ENCODE data around the gene TRIAP1. TPM values are rescaled to one million over a fixed set of nuclear protein-coding genes. Genes with fewer than 3 reads are reported as not detected.
A peak's percentile ranks its signal among the peaks of the same experiment; 100 is the strongest.

Gene TRIAP1
- total and polyA plus RNA-seq, 4 donors, result 9.6 to 32.9 (median 22.8) TPM

- Histone ChIP-seq H3K9me3 (ENCODE audit: control insufficient read depth in 4 of 4, insufficient read depth in 3 of 4, low read length in 3 of 4) (no peaks in the 10 kb centered on the region), H3K36me3 (ENCODE audit: control insufficient read depth in 4 of 4, insufficient read depth in 4 of 4, low read length in 4 of 4) (no peaks in the 10 kb centered on the region), H3K9ac (ENCODE audit: insufficient read depth in 1 of 2, low read length in 2 of 2) (no peak overlapping the region), H3K27ac (ENCODE audit: low read depth in 1 of 2, low read length in 1 of 2) (no peak overlapping the region), H3K4me1 (ENCODE audit: control insufficient read depth in 5 of 5, insufficient read depth in 5 of 5, low read length in 5 of 5) (peaks cover 0 to 6% (median 0%) of the 10 kb centered on the region in 5 donors), H3K27me3 (ENCODE audit: control insufficient read depth in 3 of 3, insufficient read depth in 3 of 3, low read length in 2 of 3) (no peaks in the 10 kb centered on the region), H3K4me3 (no peak overlapping the region)
- ATAC-seq (ENCODE audit: insufficient read depth, low FRiP score) (no peak), DNase-seq (no peak)
- 78 to 83% methylated on average over 7 of the region's 7 CpGs for WGBS, 2 donors
- TF ChIP-seq CTCF (IDR thresholded peaks at IDR 0.05; ENCODE audit: control extremely low read depth, extremely low read depth), result no peak
Observed at GRCh38 chr12:120416490-120417216, 29.5 kb downstream of the TRIAP1 start.

GRCh38 chr12:120413901-120414695 lies 32.1 kb downstream of the TRIAP1 start:
- peak overlapping the region in 1 of 2 donors; percentile 68 for H3K27ac ChIP-seq (ENCODE audit: low read depth in 1 of 2, low read length in 1 of 2)
- ATAC-seq (ENCODE audit: insufficient read depth, low FRiP score), result no peak
- peak; percentile 20 to 43 (median 26) for DNase-seq

GRCh38 chr12:120412421-120412820 lies 33.8 kb downstream of the TRIAP1 start:
- Histone ChIP-seq H3K4me3 (no peak overlapping the region), H3K9me3 (ENCODE audit: control insufficient read depth in 4 of 4, insufficient read depth in 3 of 4, low read length in 3 of 4) (no peaks in the 10 kb centered on the region), H3K4me1 (ENCODE audit: control insufficient read depth in 5 of 5, insufficient read depth in 5 of 5, low read length in 5 of 5) (peaks cover 0 to 6% (median 0%) of the 10 kb centered on the region in 5 donors), H3K27ac (ENCODE audit: low read depth in 1 of 2, low read length in 1 of 2) (no peak overlapping the region), H3K36me3 (ENCODE audit: control insufficient read depth in 4 of 4, insufficient read depth in 4 of 4, low read length in 4 of 4) (no peaks in the 10 kb centered on the region), H3K27me3 (ENCODE audit: control insufficient read depth in 3 of 3, insufficient read depth in 3 of 3, low read length in 2 of 3) (no peaks in the 10 kb centered on the region), H3K9ac (ENCODE audit: insufficient read depth in 1 of 2, low read length in 2 of 2) (no peak overlapping the region)
- WGBS, 2 donors, result 92 to 97% methylated on average over 7 of the region's 7 CpGs
- ATAC-seq (ENCODE audit: insufficient read depth, low FRiP score) (no peak), DNase-seq (no peak)
- TF ChIP-seq CTCF (IDR thresholded peaks at IDR 0.05; ENCODE audit: control extremely low read depth, extremely low read depth), result no peak

More at GRCh38 chr12:120413901-120414695, 32.1 kb downstream of the TRIAP1 start:
- no peak for TF ChIP-seq CTCF (IDR thresholded peaks at IDR 0.05; ENCODE audit: control extremely low read depth, extremely low read depth)
- 54 to 61% methylated on average over 13 of the region's 13 CpGs for WGBS, 2 donors
- peaks cover 0 to 6% (median 0%) of the 10 kb centered on the region in 5 donors for H3K4me1 ChIP-seq (ENCODE audit: control insufficient read depth in 5 of 5, insufficient read depth in 5 of 5, low read length in 5 of 5)
- no peaks in the 10 kb centered on the region for H3K9me3 ChIP-seq (ENCODE audit: control insufficient read depth in 4 of 4, insufficient read depth in 3 of 4, low read length in 3 of 4)
- H3K9ac ChIP-seq (ENCODE audit: insufficient read depth in 1 of 2, low read length in 2 of 2), result no peak overlapping the region
- H3K4me3 ChIP-seq, result no peak overlapping the region
- no peaks in the 10 kb centered on the region for H3K27me3 ChIP-seq (ENCODE audit: control insufficient read depth in 3 of 3, insufficient read depth in 3 of 3, low read length in 2 of 3)
- no peaks in the 10 kb centered on the region for H3K36me3 ChIP-seq (ENCODE audit: control insufficient read depth in 4 of 4, insufficient read depth in 4 of 4, low read length in 4 of 4)
